Measurements from ENCODE around the gene CTTNBP2.

DNA sequence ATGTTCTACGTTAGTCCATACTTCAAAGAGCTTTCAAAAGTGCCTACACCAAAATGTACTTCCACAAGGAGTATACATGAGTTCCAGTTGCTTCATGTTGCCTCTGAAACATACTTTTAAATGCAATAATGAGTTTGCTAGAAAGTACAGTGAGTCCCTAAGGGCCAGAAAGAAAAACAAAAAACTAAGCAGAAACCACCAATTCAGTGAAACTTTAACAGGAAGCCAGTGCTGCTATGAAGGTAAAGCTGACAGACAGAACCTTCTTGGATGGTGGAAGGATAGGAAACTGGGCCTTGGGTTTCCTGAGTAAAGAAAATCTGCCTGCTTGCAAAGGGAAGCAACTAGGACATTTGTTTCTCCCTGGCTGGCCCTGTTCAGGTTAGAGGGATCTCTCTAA, 104.2 kb downstream of the CTTNBP2 start:
- TF ChIP-seq, protein P1, sequence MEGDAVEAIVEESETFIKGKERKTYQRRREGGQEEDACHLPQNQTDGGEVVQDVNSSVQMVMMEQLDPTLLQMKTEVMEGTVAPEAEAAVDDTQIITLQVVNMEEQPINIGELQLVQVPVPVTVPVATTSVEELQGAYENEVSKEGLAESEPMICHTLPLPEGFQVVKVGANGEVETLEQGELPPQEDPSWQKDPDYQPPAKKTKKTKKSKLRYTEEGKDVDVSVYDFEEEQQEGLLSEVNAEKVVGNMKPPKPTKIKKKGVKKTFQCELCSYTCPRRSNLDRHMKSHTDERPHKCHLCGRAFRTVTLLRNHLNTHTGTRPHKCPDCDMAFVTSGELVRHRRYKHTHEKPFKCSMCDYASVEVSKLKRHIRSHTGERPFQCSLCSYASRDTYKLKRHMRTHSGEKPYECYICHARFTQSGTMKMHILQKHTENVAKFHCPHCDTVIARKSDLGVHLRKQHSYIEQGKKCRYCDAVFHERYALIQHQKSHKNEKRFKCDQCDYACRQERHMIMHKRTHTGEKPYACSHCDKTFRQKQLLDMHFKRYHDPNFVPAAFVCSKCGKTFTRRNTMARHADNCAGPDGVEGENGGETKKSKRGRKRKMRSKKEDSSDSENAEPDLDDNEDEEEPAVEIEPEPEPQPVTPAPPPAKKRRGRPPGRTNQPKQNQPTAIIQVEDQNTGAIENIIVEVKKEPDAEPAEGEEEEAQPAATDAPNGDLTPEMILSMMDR (IDR thresholded peaks at IDR 0.05; ENCODE audit: low read length) = no peak
- TF ChIP-seq EZH2phosphoT487 (IDR thresholded peaks at IDR 0.05; ENCODE audit: low read length) = no peak
